ENCODE results near the gene MICAL3.

DNA sequence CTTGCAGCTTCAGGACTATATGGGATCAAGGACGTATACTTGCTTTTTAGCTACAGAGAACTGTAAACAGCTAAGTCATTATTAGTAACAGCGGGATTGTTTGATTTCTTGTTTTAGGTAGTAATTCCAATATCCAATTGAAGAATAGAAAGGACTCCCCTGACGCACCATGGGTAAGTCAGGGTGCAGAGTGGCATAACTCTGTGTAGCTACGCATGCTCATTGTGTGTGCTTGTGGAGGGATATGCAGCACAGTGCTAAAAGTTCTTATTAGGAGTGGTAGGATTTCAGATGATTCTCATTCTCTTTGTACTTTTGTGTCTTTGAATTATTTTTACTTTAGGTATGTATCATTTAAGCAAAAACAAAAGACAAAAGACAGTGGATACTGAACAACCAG, 45.7 kb upstream of the MICAL3 start:
- no peak for TF ChIP-seq CTCF (IDR thresholded peaks at IDR 0.05)
- no peak for TF ChIP-seq TCF7L2 (IDR thresholded peaks at IDR 0.05; ENCODE audit: low read depth, low read length)
- TF ChIP-seq POLR2AphosphoS5 (IDR thresholded peaks at IDR 0.05; ENCODE audit: low read depth, low read length), result no peak

Data from Panc1 (cell line).